GM12874 (cell line): ENCODE measurements around the gene BMPER.

Source experiments
- CTCF ChIP-seq: IDR thresholded peaks from 2 replicates; pipeline ENCODE4 v1.5.1; 2011; ENCODE audit warnings: low read depth, mild to moderate bottlenecking, control low read depth, low read length, moderate library complexity; ENCODE audit not compliant: insufficient read depth

The BMPER gene

GRCh38 chr7:34133983-34134782 lies 228.8 kb downstream of the BMPER start:
- peak; percentile 63 for TF ChIP-seq CTCF

- TF ChIP-seq CTCF: no peak
Observed at GRCh38 chr7:34135924-34136323, 230.6 kb downstream of the BMPER start.

GRCh38 chr7:34136698-34137097 lies 231.4 kb downstream of the BMPER start:
- TF ChIP-seq CTCF: no peak

GRCh38 chr7:34137176-34137575 lies 231.8 kb downstream of the BMPER start:
- no peak for TF ChIP-seq CTCF

GRCh38 chr7:34138483-34138882 lies 233.1 kb downstream of the BMPER start:
- TF ChIP-seq CTCF: no peak

GRCh38 chr7:34139086-34139485 lies 233.7 kb downstream of the BMPER start:
- no peak for TF ChIP-seq CTCF

GRCh38 chr7:34140066-34140465 lies 234.7 kb downstream of the BMPER start:
- TF ChIP-seq CTCF: no peak

- TF ChIP-seq CTCF: no peak
Observed at GRCh38 chr7:34143402-34143801, 238.1 kb downstream of the BMPER start.
